ENCODE results near the gene PCDHGB4.
"Not testable (repeated sequence)": the region's sequence is repeated elsewhere in the genome, so short reads cannot be mapped to it uniquely, and the experiment has no call there.

DNA sequence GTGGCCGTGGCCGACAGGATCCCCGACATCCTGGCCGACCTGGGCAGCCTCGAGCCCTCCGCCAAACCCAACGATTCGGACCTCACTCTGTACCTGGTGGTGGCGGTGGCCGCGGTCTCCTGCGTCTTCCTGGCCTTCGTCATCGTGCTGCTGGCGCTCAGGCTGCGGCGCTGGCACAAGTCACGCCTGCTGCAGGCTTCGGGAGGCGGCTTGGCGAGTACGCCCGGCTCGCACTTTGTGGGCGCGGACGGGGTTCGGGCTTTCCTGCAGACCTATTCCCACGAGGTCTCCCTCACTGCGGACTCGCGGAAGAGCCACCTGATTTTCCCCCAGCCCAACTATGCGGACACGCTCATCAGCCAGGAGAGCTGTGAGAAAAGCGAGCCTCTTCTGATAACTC lies 41.5 kb upstream of the PCDHGB4 start:
- TF ChIP-seq PATZ1 (CRISPR knock-in tag; IDR thresholded peaks at IDR 0.05; ENCODE audit: borderline replicate concordance); ZNF8 (CRISPR knock-in tag; IDR thresholded peaks at IDR 0.05); TOX (CRISPR knock-in tag; IDR thresholded peaks at IDR 0.05; ENCODE audit: borderline replicate concordance); OSR1 (CRISPR knock-in tag; IDR thresholded peaks at IDR 0.05); PPARA (CRISPR knock-in tag; IDR thresholded peaks at IDR 0.05; ENCODE audit: borderline replicate concordance); CREB5 (CRISPR knock-in tag; IDR thresholded peaks at IDR 0.05; ENCODE audit: low read depth); CSDC2 (CRISPR knock-in tag; IDR thresholded peaks at IDR 0.05); ESRRG (CRISPR knock-in tag; IDR thresholded peaks at IDR 0.05): not testable (repeated sequence)

Measured in SK-N-SH treated with all-trans-retinoic acid at 6 μM for 48 hours (cell line).